Adrenal gland (tissue), 12 donors: ENCODE measurements around the gene RPL18. TPM values are rescaled to one million over a fixed set of nuclear protein-coding genes. Genes with fewer than 3 reads are reported as not detected.

Source experiments
- DNase-seq, 7 donors: peaks; one replicate each; pipeline ENCODE4 v3.0.0-alpha.2; 2019 to 2020
- H3K27ac ChIP-seq, 5 donors: fragments of 200-600 bp; sonication (generic) in 4 of 5; 1 replicate in 3 of 5; 2 replicates in 2 of 5; pipeline versions ENCODE4 v1.5.1 to v1.8.0; 2016 to 2020; ENCODE audit warnings: mild to moderate bottlenecking in 1 of 5
- H3K27me3 ChIP-seq: fragments of 200-600 bp; 2 replicates; pipeline ENCODE4 v1.8.0; 2021
- H3K36me3 ChIP-seq, 2 donors: fragments of 200-600 bp; replicated peaks in 1 of 2; 1 replicate in 1 of 2; 2 replicates in 1 of 2; pipeline versions ENCODE4 v1.5.1 to v1.8.0; 2018 to 2022
- H3K4me1 ChIP-seq, 2 donors: fragments of 200-600 bp; replicated peaks in 1 of 2; 1 replicate in 1 of 2; 2 replicates in 1 of 2; pipeline versions ENCODE4 v1.5.1 to v1.8.0; 2018 to 2021
- H3K4me3 ChIP-seq, 4 donors: fragments of 200-600 bp; sonication (generic) in 3 of 4; one replicate each; pipeline ENCODE4 v1.5.1; 2016 to 2018
- H3K9me3 ChIP-seq, 3 donors: fragments of 200-600 bp; sonication (generic) in 1 of 3; replicated peaks in 1 of 3; 1 replicate in 2 of 3; 2 replicates in 1 of 3; pipeline versions ENCODE4 v1.5.1 to v1.8.0; 2016 to 2021
- CTCF ChIP-seq, 6 experiments: fragments of 450-650 bp in 4 of 6; fragments of 200-600 bp in 2 of 6; sonication (generic) in 1 of 6; IDR thresholded peaks; 1 replicate in 5 of 6; 2 replicates in 1 of 6; pipeline versions ENCODE4 v1.5.1 to v1.8.0; 2016 to 2021; ENCODE audit warnings: antibody characterized with exemption in 6 of 6, mild to moderate bottlenecking in 2 of 6, moderate library complexity in 1 of 6
- POLR2A ChIP-seq, 2 donors: fragments of 450-650 bp; IDR thresholded peaks; one replicate each; pipeline ENCODE4 v1.6.1; 2017; ENCODE audit warnings: antibody characterized with exemption in 2 of 2, mild to moderate bottlenecking in 2 of 2, moderate library complexity in 1 of 2
- WGBS, 4 donors: extraction: QIAGEN DNeasy Blood & Tissue Kit in 2 of 4; methylation state at CpG; one replicate each; pipeline versions ENCODE4 v1.1.5 to v1.1.7; 2013 to 2017; 5-methylcytosine and 5-hydroxymethylcytosine counted together
- intact Hi-C, 2 donors: fragments of 100-400 bp; cut with DNase I; formaldehyde crosslinking; loops; one replicate each; pipeline versions ENCODE4 v1.14.1 to v1.15.0; 2022 to 2023
- polyA plus RNA-seq, 3 donors: library from polyadenylated mRNA; stranded (reverse); fragments of 200-250 nt in 2 of 3; fragments of 350-450 nt in 1 of 3; fragmentation: Illumina TruSeq in 1 of 3; extraction: RNeasy Lipid Tissue Mini Kit (QIAGEN cat#74804) in 1 of 3; gene quantifications; one replicate each; pipeline ENCODE4 v1.2.3, GENCODE V29; 2013 to 2014
- total RNA-seq, 9 donors: library from RNA; depleted of rRNA in 4 of 9; stranded (reverse); fragments of >200 nt in 4 of 9; fragments of 120-200 nt in 1 of 9; fragmentation: NEBNext Ultra II Directional in 1 of 9; extraction: Animal tissue kit (Norgen Biotek cat#: 25700) in 1 of 9; gene quantifications; one replicate each; pipeline versions ENCODE4 v1.1.0 to v1.2.4, GENCODE V29; 2013 to 2023
- donor health status: healthy with polysubstance abuse.
- donor health status: Bipolar disorder and iron deficiency.
- donor health status: DM: yes; HTN: yes; CAD: no.
- donor health status: DM: no; HTN: no; CAD: no.
- donor health status: DM: no; HTN: no; CAD: no.
- donor health status: DM: yes; HTN: yes; CAD: no.

The RPL18 gene
- total and polyA plus RNA-seq, 12 donors = 575 to 5,137 (median 1,890) TPM

DNA sequence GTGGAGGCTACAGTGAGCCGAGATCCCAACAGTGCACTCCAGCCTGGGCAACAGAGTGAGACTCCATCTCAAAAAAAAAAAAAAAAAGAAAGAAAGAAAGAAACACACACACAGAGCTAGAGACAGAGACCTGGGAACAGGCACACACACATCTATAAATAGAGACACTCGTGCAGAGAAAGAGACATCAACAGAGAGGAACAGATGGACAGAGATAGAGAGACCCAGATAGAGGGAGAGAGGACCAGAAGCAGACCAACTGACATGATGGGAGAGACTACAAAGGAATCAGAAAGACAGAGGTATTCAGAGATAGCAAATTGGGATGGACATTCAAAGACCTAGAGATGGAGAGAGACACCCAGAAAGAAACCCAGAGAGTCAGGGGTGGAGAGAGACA, 29.2 kb upstream of the RPL18 start:
- no peak for TF ChIP-seq CTCF (IDR thresholded peaks at IDR 0.05)
- TF ChIP-seq POLR2A (IDR thresholded peaks at IDR 0.05) = no peak
- no peak overlapping the region for H3K27ac ChIP-seq
- H3K27me3 ChIP-seq = no peaks in the 10 kb centered on the region
- no peak for DNase-seq
- H3K4me3 ChIP-seq = no peak overlapping the region
- WGBS, 4 donors = 64 to 75% (median 69%) methylated on average over 2 of the region's 2 CpGs
- H3K4me1 ChIP-seq = peaks cover 11 to 13% of the 10 kb centered on the region in 2 donors
- H3K36me3 ChIP-seq = no peaks in the 10 kb centered on the region
- intact Hi-C loops = loop anchor here in 1 of 2 donors (10.0 kb wide), 1 partner anchor 197 kb away; no protein-coding TSS in a partner anchor
- H3K9me3 ChIP-seq = no peaks in the 10 kb centered on the region

DNA sequence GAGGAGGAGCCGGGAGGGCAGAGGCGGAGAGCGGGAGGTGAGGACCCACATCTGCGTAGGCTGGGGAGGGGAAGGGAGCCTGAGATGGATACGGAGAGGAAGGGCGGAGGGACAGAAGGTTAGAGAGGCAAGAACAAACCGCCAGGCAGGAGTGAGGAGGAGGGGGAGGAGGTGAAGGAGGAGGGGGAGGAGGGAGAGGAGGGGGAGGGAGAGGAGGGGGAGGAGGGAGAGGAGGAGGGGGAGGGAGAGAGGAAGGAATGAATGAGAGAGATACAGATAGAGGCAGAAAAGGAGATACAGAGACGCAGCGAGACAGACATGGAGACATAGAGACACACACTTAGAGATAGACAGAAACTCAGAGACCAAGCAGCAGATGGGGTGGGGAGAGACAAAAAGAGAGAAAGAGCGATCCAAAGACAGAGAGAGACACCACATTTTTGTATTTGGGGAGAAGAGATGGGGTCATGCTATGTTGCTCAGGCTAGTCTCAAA, 27.8 kb upstream of the RPL18 start:
- no peaks in the 10 kb centered on the region for H3K36me3 ChIP-seq
- intact Hi-C loops = loop anchor here in 1 of 2 donors (10.0 kb wide), 1 partner anchor 198 kb away; no protein-coding TSS in a partner anchor
- no peaks in the 10 kb centered on the region for H3K9me3 ChIP-seq
- TF ChIP-seq CTCF (IDR thresholded peaks at IDR 0.05) (no peak), POLR2A (IDR thresholded peaks at IDR 0.05) (no peak)
- peak overlapping the region in 3 of 5 donors; percentile 83 to 93 (median 89) for H3K27ac ChIP-seq
- H3K4me3 ChIP-seq = peak overlapping the region in 1 of 4 donors; percentile 60
- WGBS, 4 donors = 9 to 24% (median 11%) methylated on average over 3 to 10 of the region's 10 CpGs
- H3K27me3 ChIP-seq = no peaks in the 10 kb centered on the region
- peaks cover 11 to 13% of the 10 kb centered on the region in 2 donors for H3K4me1 ChIP-seq
- DNase-seq = no peak

GRCh38 chr19:48646001-48646721, 27.2 kb upstream of the RPL18 start, which contains the start of gene CA11:
Gene CA11, minus strand, starts transcription at chr19:48646187. Its CDS starts 555 bp downstream, at chr19:48645632.
- Histone ChIP-seq H3K27me3 (no peaks in the 10 kb centered on the region), H3K4me1 (peaks cover 11 to 13% of the 10 kb centered on the region in 2 donors), H3K9me3 (no peaks in the 10 kb centered on the region), H3K4me3 (peak within 1 kb of the TSS in 3 of 4 donors; percentile 22 to 60 (median 49)), H3K36me3 (no peaks in the 10 kb centered on the region), H3K27ac (peak within 1 kb of the TSS; percentile 75 to 93 (median 83))
- intact Hi-C loops = loop anchor here in 1 of 2 donors (10.0 kb wide), 1 partner anchor 199 kb away; no protein-coding TSS in a partner anchor
- TF ChIP-seq CTCF (IDR thresholded peaks at IDR 0.05) (peak; percentile 80 to 96 (median 92)), POLR2A (IDR thresholded peaks at IDR 0.05) (peak; percentile 14 to 60)
- peak; percentile 89 to 94 (median 92) for DNase-seq
- WGBS, 4 donors = 0 to 1% (median 1%) methylated on average over 20 to 33 of the region's 33 CpGs

GRCh38 chr19:48645620-48646000, 26.6 kb upstream of the RPL18 start:
- WGBS, 4 donors = 0 to 1% (median 0%) methylated on average over 4 to 6 of the region's 6 CpGs
- Histone ChIP-seq H3K9me3 (no peaks in the 10 kb centered on the region), H3K27ac (peak overlapping the region; percentile 75 to 93 (median 83)), H3K27me3 (no peaks in the 10 kb centered on the region), H3K36me3 (no peaks in the 10 kb centered on the region), H3K4me1 (peaks cover 11 to 13% of the 10 kb centered on the region in 2 donors), H3K4me3 (peak overlapping the region in 2 of 4 donors; percentile 49 to 60)
- DNase-seq = no peak
- no peak for TF ChIP-seq POLR2A (IDR thresholded peaks at IDR 0.05)
- TF ChIP-seq CTCF (IDR thresholded peaks at IDR 0.05) = no peak
- intact Hi-C loops = loop anchor here in 1 of 2 donors (10.0 kb wide), 1 partner anchor 199 kb away; no protein-coding TSS in a partner anchor
